ENCODE data around the gene DBNL.

The DBNL gene

GRCh38 chr7:44062903-44063295 is 18.4 kb downstream of the DBNL start:
- DNase-seq: no peak

- no peak for DNase-seq
Observed at GRCh38 chr7:44063547-44063893, 19.0 kb downstream of the DBNL start.

GRCh38 chr7:44063894-44064651 is 19.6 kb downstream of the DBNL start:
- no peak for DNase-seq

GRCh38 chr7:44064791-44065430 is 20.4 kb downstream of the DBNL start:
- no peak for DNase-seq

GRCh38 chr7:44065431-44066110 is 21.1 kb downstream of the DBNL start, which contains the start of gene PGAM2:
TSS of gene PGAM2 (minus strand) at chr7:44065567. CDS start at chr7:44065529, 38 bp downstream.
- peak; percentile 22 for DNase-seq

- no peak for DNase-seq
Observed at GRCh38 chr7:44066111-44066460, 21.6 kb downstream of the DBNL start.

- no peak for DNase-seq
Observed at GRCh38 chr7:44066494-44067063, 22.1 kb downstream of the DBNL start.

- DNase-seq: no peak
Observed at GRCh38 chr7:44067064-44067951, 22.8 kb downstream of the DBNL start.

GRCh38 chr7:44068054-44068453 is 23.6 kb downstream of the DBNL start:
- no peak for DNase-seq

GRCh38 chr7:44071726-44072363 is 27.3 kb downstream of the DBNL start:
- no peak for DNase-seq

- DNase-seq: no peak
Observed at GRCh38 chr7:44072364-44073231, 28.1 kb downstream of the DBNL start.

- no peak for DNase-seq
Observed at GRCh38 chr7:44073664-44074348, 29.3 kb downstream of the DBNL start.

GRCh38 chr7:44074349-44074695 is 29.8 kb downstream of the DBNL start:
- no peak for DNase-seq

- DNase-seq: no peak
Observed at GRCh38 chr7:44075296-44076075, 31.0 kb downstream of the DBNL start.

GRCh38 chr7:44076101-44076895 is 31.8 kb downstream of the DBNL start:
- no peak for DNase-seq

GRCh38 chr7:44077061-44077460 is 32.6 kb downstream of the DBNL start:
- DNase-seq: no peak

GRCh38 chr7:44077681-44078091 is 33.2 kb downstream of the DBNL start:
- DNase-seq: no peak

- no peak for DNase-seq
Observed at GRCh38 chr7:44078521-44078920, 34.0 kb downstream of the DBNL start.

Data from NCI-H1436 (cell line).